K562 (cell line): ENCODE measurements around the gene ALDH16A1. TPM values are rescaled to one million over a fixed set of nuclear protein-coding genes. Genes with fewer than 3 reads are reported as not detected.
A peak's percentile ranks its signal among the peaks of the same experiment; 100 is the strongest.

ENCODE experiments used
- ATF3 ChIP-seq, 2 experiments: fragments of 450-650 bp in 1 of 2; sonication (generic) in 1 of 2; formaldehyde crosslinking in 1 of 2; IDR thresholded peaks in 1 of 2; conservative IDR thresholded peaks in 1 of 2; 2 replicates each; pipeline versions ENCODE4 v1.6.1 to v1.8.1; 2016 to 2023; ENCODE audit warnings: mild to moderate bottlenecking in 2 of 2, moderate library complexity in 2 of 2, inconsistent platforms in 1 of 2, missing genetic modification reagents in 1 of 2
- HDAC2 ChIP-seq: fragments of 450-650 bp; IDR thresholded peaks from 2 replicates; pipeline ENCODE4 v1.6.1; 2016; ENCODE audit warnings: mild to moderate bottlenecking
- KDM1A ChIP-seq, 2 experiments: fragments of 450-650 bp; IDR thresholded peaks; 2 replicates each; pipeline ENCODE4 v1.6.1; 2016; ENCODE audit warnings: mild to moderate bottlenecking in 2 of 2
- KDM5B ChIP-seq: fragments of 200-600 bp; sonication (generic); IDR thresholded peaks from 2 replicates; pipeline ENCODE4 v1.6.1; 2012; ENCODE audit warnings: low read depth, mild to moderate bottlenecking, moderate library complexity, low read length, control low read depth, inconsistent platforms; ENCODE audit not compliant: insufficient replicate concordance
- SP2 ChIP-seq: IDR thresholded peaks from 2 replicates; pipeline ENCODE4 v1.6.1; 2011; ENCODE audit warnings: mild to moderate bottlenecking, low read depth, low read length, moderate library complexity; ENCODE audit not compliant: poor library complexity, severe bottlenecking; ENCODE audit errors: extremely low read depth
- STAT6 ChIP-seq: sonication (generic); formaldehyde crosslinking; IDR thresholded peaks from 2 replicates; pipeline ENCODE4 v1.8.1; 2023; ENCODE audit warnings: mild to moderate bottlenecking, missing genetic modification reagents
- THRB ChIP-seq: fragments of 450-650 bp; formaldehyde crosslinking; conservative IDR thresholded peaks from 2 replicates; pipeline ENCODE4 v1.4.0; 2022; ENCODE audit warnings: mild to moderate bottlenecking, missing genetic modification characterization
- ZBTB40 ChIP-seq, 2 experiments: fragments of 450-650 bp in 1 of 2; sonication (generic) in 1 of 2; formaldehyde crosslinking in 1 of 2; IDR thresholded peaks; 2 replicates each; pipeline versions ENCODE4 v1.7.1 to v1.9.0; 2016 to 2022; ENCODE audit warnings: inconsistent platforms in 1 of 2, mild to moderate bottlenecking in 1 of 2, missing genetic modification reagents in 1 of 2
- polyA plus RNA-seq, 8 experiments: library from polyadenylated mRNA; depleted of rRNA in 4 of 8; stranded (reverse) in 5 of 8; unstranded in 3 of 8; fragments of >200 nt; fragmentation: Nextera tagmentation in 2 of 8; fragmentation: Illumina TruSeq in 1 of 8; extraction: Ambion mirVana in 2 of 8; extraction: Trizol in 1 of 8; gene quantifications; 2 replicates each; pipeline versions ENCODE4 v1.2.1 to v1.2.3, GENCODE V29; 2011 to 2014; ENCODE audit warnings: inconsistent platforms in 1 of 8, missing spikeins in 1 of 8
- total RNA-seq, 7 experiments: library from RNA; depleted of rRNA in 6 of 7; stranded (reverse); fragments of >200 nt in 6 of 7; fragmentation: Illumina TruSeq in 2 of 7; extraction: Trizol in 2 of 7; gene quantifications; 2 replicates each; pipeline versions ENCODE4 v1.2.1 to v1.2.3, GENCODE V29; 2011 to 2021; ENCODE audit warnings: low replicate concordance in 1 of 7

The ALDH16A1 gene
- total and polyA plus RNA-seq, 9 of the 15 experiments (the other 6 are each of a cell fraction or from before 2014, with no cell fraction given) = 2.2 to 52.2 (median 7.6) TPM

GRCh38 chr19:49431330-49431749 lies 21.7 kb upstream of the ALDH16A1 start (continued):
- TF ChIP-seq STAT6 (0 out of 2 replicates have a peak, but pooled peaks have one; percentile 44), KDM5B (peak; percentile 1), THRB (CRISPR knock-in tag) (0 out of 2 replicates have a peak, but pooled peaks have one; percentile 13), ZBTB40 (IDR thresholded peaks at IDR 0.05) (no peak), ZBTB40 (CRISPR knock-in tag; IDR thresholded peaks at IDR 0.05) (no peak), HDAC2 (no peak), KDM1A (IDR thresholded peaks at IDR 0.05) (peak in 1 of 2 experiments; percentile 5; a peak in 1 of 4 replicates), SP2 (no peak), ATF3 (IDR thresholded peaks at IDR 0.05) (no peak), ATF3 (CRISPR knock-in tag; conservative IDR thresholded peaks at IDR 0.05) (no peak)
